IMR-90 (cell line): ENCODE data around the gene COX8A. TPM values are rescaled to one million over a fixed set of nuclear protein-coding genes. Genes with fewer than 3 reads are reported as not detected.

Source experiments
- ATAC-seq: fragments of 200-7000 bp; cut with Tn5 transposase; 2 replicates; pipeline ENCODE4 v1.9.1; 2020; ENCODE audit warnings: low read depth, mild to moderate bottlenecking, moderate library complexity
- BruUV-seq: library from RNA; stranded (reverse); fragments of 400-500 nt; replicated peaks from 2 replicates; lab custom pipeline; 2021; lab: Mats Ljungman, UMichigan
- CTCF ChIA-PET: fragments of 300-600 bp; formaldehyde crosslinking; extraction: SDS; loops from one replicate; lab custom pipeline; 2021; ENCODE audit warnings: antibody characterized with exemption; lab: Yijun Ruan, JAX
- POLR2A ChIA-PET: fragments of 300-600 bp; sonication (Branson Sonifier 250); formaldehyde crosslinking; loops from one replicate; lab custom pipeline; 2022; ENCODE audit warnings: antibody characterized with exemption; ENCODE audit not compliant: unreplicated experiment; lab: Charles Lee
- DNase-seq: peaks from one replicate; pipeline ENCODE4 v3.0.0; 2013
- H2AFZ ChIP-seq: replicated peaks from 2 replicates; pipeline ENCODE3; 2013; ENCODE audit warnings: low read length, mild to moderate bottlenecking; ENCODE audit not compliant: poor library complexity
- H2AK5ac ChIP-seq: 2 replicates; pipeline ENCODE4 v1.6.1; 2013; ENCODE audit warnings: low read depth, low read length, inconsistent platforms
- H2AK9ac ChIP-seq: replicated peaks from 2 replicates; pipeline ENCODE3; 2013; ENCODE audit warnings: mild to moderate bottlenecking, low read depth, low read length, moderate library complexity; ENCODE audit not compliant: poor library complexity
- H2BK120ac ChIP-seq: 2 replicates; pipeline ENCODE4 v1.6.1; 2013; ENCODE audit warnings: low read depth, low read length, inconsistent platforms
- H2BK15ac ChIP-seq: 3 replicates; pipeline ENCODE4 v1.6.1; 2013; ENCODE audit warnings: low read depth, low read length, inconsistent platforms
- H2BK20ac ChIP-seq: 2 replicates; pipeline ENCODE4 v1.6.1; 2013; ENCODE audit warnings: low read depth, mild to moderate bottlenecking, inconsistent platforms, low read length, moderate library complexity
- H2BK5ac ChIP-seq: 2 replicates; pipeline ENCODE4 v1.6.1; 2013; ENCODE audit warnings: mild to moderate bottlenecking, low read depth, low read length, inconsistent platforms; ENCODE audit not compliant: poor library complexity, severe bottlenecking
- H3K14ac ChIP-seq: replicated peaks from 2 replicates; pipeline ENCODE4 v1.6.1; 2013; ENCODE audit warnings: low read depth, low read length, inconsistent platforms
- H3K18ac ChIP-seq: 2 replicates; pipeline ENCODE4 v1.6.1; 2013; ENCODE audit warnings: low read depth, low read length, control low read depth
- H3K23ac ChIP-seq: 2 replicates; pipeline ENCODE4 v1.6.1; 2013; ENCODE audit warnings: low read depth, low read length, inconsistent platforms
- H3K27ac ChIP-seq: 2 replicates; pipeline ENCODE4 v1.5.1; 2013; ENCODE audit warnings: mild to moderate bottlenecking, control low read depth, low read length; ENCODE audit not compliant: insufficient read depth
- H3K27me3 ChIP-seq: 2 replicates; pipeline ENCODE4 v1.6.1; 2013; ENCODE audit warnings: low read length; ENCODE audit not compliant: control insufficient read depth, insufficient read depth
- H3K36me3 ChIP-seq: 2 replicates; pipeline ENCODE4 v1.6.1; 2013; ENCODE audit warnings: low read length, mixed read lengths; ENCODE audit not compliant: control insufficient read depth, insufficient read depth
- H3K4ac ChIP-seq: 2 replicates; pipeline ENCODE4 v1.6.1; 2013; ENCODE audit warnings: low read depth, low read length, inconsistent platforms
- H3K4me1 ChIP-seq: 2 replicates; pipeline ENCODE4 v1.6.1; 2013; ENCODE audit warnings: low read length, mixed read lengths; ENCODE audit not compliant: control insufficient read depth, insufficient read depth
- H3K4me2 ChIP-seq: 2 replicates; pipeline ENCODE4 v1.6.1; 2013; ENCODE audit warnings: low read depth, mild to moderate bottlenecking, control low read depth, low read length, moderate library complexity
- H3K4me3 ChIP-seq: 2 replicates; pipeline ENCODE4 v1.5.1; 2013; ENCODE audit warnings: low read depth, mild to moderate bottlenecking, control low read depth, low read length, moderate library complexity; ENCODE audit not compliant: insufficient read depth
- H3K56ac ChIP-seq: 2 replicates; pipeline ENCODE4 v1.6.1; 2013; ENCODE audit warnings: low read length, inconsistent platforms; ENCODE audit not compliant: insufficient read depth; ENCODE audit errors: extremely low read depth
- H3K79me1 ChIP-seq, 2 experiments: 2 replicates each; pipeline ENCODE4 v1.6.1; 2013; ENCODE audit warnings: low read length in 2 of 2, inconsistent platforms in 1 of 2, low read depth in 1 of 2
- H3K9ac ChIP-seq: 2 replicates; pipeline ENCODE4 v1.6.1; 2013; ENCODE audit warnings: low read depth, low read length, control low read depth
- H3K9me1 ChIP-seq: 2 replicates; pipeline ENCODE4 v1.6.1; 2013; ENCODE audit warnings: low read length, inconsistent platforms; ENCODE audit not compliant: insufficient read depth
- H3K9me3 ChIP-seq: 2 replicates; pipeline ENCODE4 v1.6.1; 2013; ENCODE audit warnings: low read length; ENCODE audit not compliant: control insufficient read depth, insufficient read depth
- H4K20me1 ChIP-seq: 2 replicates; pipeline ENCODE4 v1.6.1; 2013; ENCODE audit warnings: low read length, inconsistent platforms; ENCODE audit not compliant: insufficient read depth
- H4K5ac ChIP-seq: 2 replicates; pipeline ENCODE4 v1.6.1; 2013; ENCODE audit warnings: mild to moderate bottlenecking, low read depth, low read length, control low read depth
- H4K8ac ChIP-seq, 2 experiments: 2 replicates each; pipeline ENCODE4 v1.6.1; 2013; ENCODE audit warnings: low read depth in 2 of 2, low read length in 2 of 2, control low read depth in 1 of 2, inconsistent platforms in 1 of 2
- H4K91ac ChIP-seq: 2 replicates; pipeline ENCODE4 v1.6.1; 2013; ENCODE audit warnings: low read depth, low read length, inconsistent platforms; ENCODE audit not compliant: insufficient read depth
- BHLHE40 ChIP-seq: fragments of 150-350 bp; IDR thresholded peaks from 2 replicates; pipeline ENCODE4 v1.6.1; 2016; ENCODE audit warnings: mild to moderate bottlenecking, low read depth, low read length
- CEBPB ChIP-seq: IDR thresholded peaks from 2 replicates; pipeline ENCODE4 v1.6.1; 2012; ENCODE audit warnings: low read depth, low read length, improper control_type of control experiment
- CHD1 ChIP-seq: IDR thresholded peaks from 2 replicates; pipeline ENCODE4 v1.6.1; 2012; ENCODE audit warnings: low read depth, low read length, improper control_type of control experiment
- MAFK ChIP-seq: IDR thresholded peaks from 2 replicates; pipeline ENCODE4 v1.6.1; 2012; ENCODE audit warnings: low read depth, low read length, improper control_type of control experiment
- MAZ ChIP-seq: IDR thresholded peaks from 2 replicates; pipeline ENCODE4 v1.6.1; 2012; ENCODE audit warnings: low read depth, mild to moderate bottlenecking, low read length, improper control_type of control experiment, moderate library complexity, borderline replicate concordance
- POLR2A ChIP-seq: IDR thresholded peaks from 2 replicates; pipeline ENCODE4 v1.6.1; 2012; ENCODE audit warnings: mild to moderate bottlenecking, low read depth, low read length
- RAD21 ChIP-seq: IDR thresholded peaks from 2 replicates; pipeline ENCODE4 v1.6.1; 2012; ENCODE audit warnings: low read length, improper control_type of control experiment
- WGBS, 2 experiments: methylation state at CpG; one replicate each; pipeline versions ENCODE4 v1.1.5 to v1.1.7; 2013; ENCODE audit warnings: missing lambda C conversion rate in 2 of 2; ENCODE audit not compliant: insufficient read length in 1 of 2; ENCODE audit errors: extremely low coverage in 2 of 2; 5-methylcytosine and 5-hydroxymethylcytosine counted together
- dilution Hi-C: fragments of 300-500 bp; cut with HindIII; formaldehyde crosslinking; loops from one replicate; pipeline ENCODE4 v1.14.3; 2018; ENCODE audit warnings: low sequenced_read_pairs; ENCODE audit not compliant: unreplicated experiment
- in situ Hi-C: fragments of 300-500 bp; cut with MboI; formaldehyde crosslinking; loops from 3 replicates; pipeline ENCODE4 v1.14.3; 2019; ENCODE audit warnings: low sequenced_read_pairs, inconsistent platforms, mixed read lengths
- intact Hi-C: fragments of 100-400 bp; cut with micrococcal nuclease; formaldehyde crosslinking; loops from 2 replicates; pipeline ENCODE4 v1.10.0; 2022
- polyA plus RNA-seq, 3 experiments: library from polyadenylated mRNA; depleted of rRNA; stranded (reverse); fragments of >200 nt; gene quantifications; 2 replicates each; pipeline ENCODE4 v1.2.3, GENCODE V29; 2012; ENCODE audit warnings: low replicate concordance in 1 of 3
- total RNA-seq: library from RNA; depleted of rRNA; stranded (reverse); fragments of >200 nt; gene quantifications from 2 replicates; pipeline ENCODE4 v1.2.3, GENCODE V29; 2012

Gene COX8A
- total and polyA plus RNA-seq, 2 of the 4 experiments (the other 2 are of a cell fraction): 250 to 598 TPM

DNA sequence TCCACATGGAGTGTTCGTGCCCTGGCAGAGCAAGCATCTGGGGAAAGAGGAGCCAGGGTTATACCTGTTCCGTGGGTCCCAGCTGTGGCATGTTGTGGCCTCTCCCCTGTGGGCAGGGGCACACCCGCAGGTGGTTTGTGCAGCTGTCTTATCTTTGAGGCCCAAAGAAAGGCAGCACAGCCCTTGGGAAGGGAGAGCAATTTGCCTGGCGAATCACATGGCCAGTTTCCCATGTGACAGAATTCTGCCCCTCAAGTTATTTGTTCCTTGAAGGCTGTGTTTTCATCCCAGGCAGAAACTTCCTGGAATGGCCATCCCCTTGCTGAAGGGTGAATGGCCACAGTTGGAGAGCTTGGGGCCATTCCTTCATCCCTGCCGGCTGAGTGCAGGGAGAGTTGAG, 16.4 kb upstream of the COX8A start:
- Histone ChIP-seq H3K4me3 (no peak overlapping the region), H3K79me1 (no peaks in the 10 kb centered on the region), H2BK5ac (no peak overlapping the region), H2AK9ac (no peak overlapping the region), H3K4ac (no peak overlapping the region), H4K20me1 (no peaks in the 10 kb centered on the region), H3K23ac (no peak overlapping the region), H2BK120ac (no peak overlapping the region), H3K4me1 (peaks cover 7% of the 10 kb centered on the region; the same call in 1 of the 2 replicates), H2AFZ (no peak overlapping the region), H3K4me2 (no peak overlapping the region), H3K9me3 (no peaks in the 10 kb centered on the region), H2BK15ac (no peak overlapping the region), H3K56ac (no peak overlapping the region), H4K5ac (no peak overlapping the region), H3K18ac (no peak overlapping the region), H3K27ac (no peak overlapping the region), H3K14ac (no peak overlapping the region), H3K36me3 (peaks cover 28% of the 10 kb centered on the region), H4K8ac (no peak overlapping the region), H2BK20ac (no peak overlapping the region), H3K9ac (no peak overlapping the region), H4K91ac (no peak overlapping the region), H3K9me1 (no peaks in the 10 kb centered on the region; the same call in 1 of the 2 replicates), H3K27me3 (no peaks in the 10 kb centered on the region), H2AK5ac (no peak overlapping the region)
- TF ChIP-seq CHD1 (no peak), RAD21 (no peak), MAFK (no peak), POLR2A (no peak), BHLHE40 (no peak), CEBPB (no peak), MAZ (no peak)
- dilution Hi-C loops (no loop called here), intact Hi-C loops (no loop called here), in situ Hi-C loops (no loop called here)
- WGBS, 2 experiments: 100% methylated on average over 1 of the region's 5 CpGs; no CpG with 5 or more reads in 1 of the 2 experiments
- BruUV-seq: no TSS peak
- ChIA-PET POLR2A (no interaction called here), CTCF (no interaction called here)
- ATAC-seq: no peak
- no peak for DNase-seq
